ENCODE measurements around the gene CLRN3.

The CLRN3 gene

GRCh38 chr10:127834791-127835190 is 58.0 kb downstream of the CLRN3 start (continued):
- TF ChIP-seq CTCF (tag by site-specific recombination; IDR thresholded peaks at IDR 0.05), result no peak
- no peak for TF ChIP-seq ZNF132 (tag by site-specific recombination; IDR thresholded peaks at IDR 0.05; ENCODE audit: borderline replicate concordance)
- no peak for TF ChIP-seq ZNF112 (tag by site-specific recombination; IDR thresholded peaks at IDR 0.05)
- no peak for TF ChIP-seq ZNF529 (tag by site-specific recombination; IDR thresholded peaks at IDR 0.05; ENCODE audit: insufficient replicate concordance)
- TF ChIP-seq ZNF157 (tag by site-specific recombination; IDR thresholded peaks at IDR 0.05), result no peak
- TF ChIP-seq ZNF791 (tag by site-specific recombination; IDR thresholded peaks at IDR 0.05), result no peak
- TF ChIP-seq SALL2 (tag by site-specific recombination; IDR thresholded peaks at IDR 0.05; ENCODE audit: borderline replicate concordance), result no peak

- no peak overlapping the region for H3K4me3 ChIP-seq (ENCODE audit: low read depth, low read length)
- ChIA-PET POLR2A (no interaction called here), CTCF (interaction anchor here (0.7 to 1.0 kb wide), 2 partner anchors 19 to 108 kb away, joined by 3 read pairs; no protein-coding TSS in a partner anchor)
- H3K36me3 ChIP-seq (ENCODE audit: control insufficient read depth in 2 of 2, insufficient read depth in 1 of 2, low read length in 2 of 2), result no peaks in the 10 kb centered on the region
- no peaks in the 10 kb centered on the region for H3K4me1 ChIP-seq (ENCODE audit: control insufficient read depth, insufficient read depth, low read length)
- H3K27ac ChIP-seq (ENCODE audit: extremely low read depth, low read depth, low read length), result no peak overlapping the region
- no peaks in the 10 kb centered on the region for H3K9me3 ChIP-seq (ENCODE audit: control insufficient read depth, insufficient read depth, low read depth, low read length)
- TF ChIP-seq MZF1 (tag by site-specific recombination; IDR thresholded peaks at IDR 0.05; ENCODE audit: borderline replicate concordance) (no peak), ZNF138 (tag by site-specific recombination; IDR thresholded peaks at IDR 0.05; ENCODE audit: borderline replicate concordance) (no peak), ZNF623 (tag by site-specific recombination; IDR thresholded peaks at IDR 0.05) (no peak), ELK4 (IDR thresholded peaks at IDR 0.05; ENCODE audit: borderline replicate concordance, low read depth, low read length) (no peak), YY2 (tag by site-specific recombination; IDR thresholded peaks at IDR 0.05) (no peak), SETDB1 (IDR thresholded peaks at IDR 0.05; ENCODE audit: insufficient read length, low read length) (no peak), ZNF571 (tag by site-specific recombination; IDR thresholded peaks at IDR 0.05) (no peak), ZNF677 (tag by site-specific recombination; IDR thresholded peaks at IDR 0.05) (no peak), ZNF132 (tag by site-specific recombination; IDR thresholded peaks at IDR 0.05; ENCODE audit: borderline replicate concordance) (no peak), ZNF645 (tag by site-specific recombination; IDR thresholded peaks at IDR 0.05) (no peak)
Observed at GRCh38 chr10:127834221-127834620, 58.5 kb downstream of the CLRN3 start.

- no peaks in the 10 kb centered on the region for H3K4me1 ChIP-seq (ENCODE audit: control insufficient read depth, insufficient read depth, low read length)
- no peak overlapping the region for H3K4me3 ChIP-seq (ENCODE audit: low read depth, low read length)
- TF ChIP-seq ZIC2 (tag by site-specific recombination; IDR thresholded peaks at IDR 0.05) (peak; percentile 34; the same call in 1 of the 2 replicates), GLIS1 (tag by site-specific recombination; IDR thresholded peaks at IDR 0.05) (peak; percentile 89), ZNF747 (tag by site-specific recombination; IDR thresholded peaks at IDR 0.05) (no peak)
- H3K27ac ChIP-seq (ENCODE audit: extremely low read depth, low read depth, low read length), result no peak overlapping the region
- no peaks in the 10 kb centered on the region for H3K9me3 ChIP-seq (ENCODE audit: control insufficient read depth, insufficient read depth, low read depth, low read length)
- CTCF ChIA-PET, result interaction anchor here (0.7 to 1.0 kb wide), 2 partner anchors 20 to 108 kb away, joined by 3 read pairs; no protein-coding TSS in a partner anchor
- H3K36me3 ChIP-seq (ENCODE audit: control insufficient read depth in 2 of 2, insufficient read depth in 1 of 2, low read length in 2 of 2), result no peaks in the 10 kb centered on the region
- POLR2A ChIA-PET, result no interaction called here
Observed at GRCh38 chr10:127833804-127834203, 58.9 kb downstream of the CLRN3 start.

Measured in HEK293 (cell line).